Heart left ventricle (tissue), 16 donors: ENCODE data around the gene NUDCD3. TPM values are rescaled to one million over a fixed set of nuclear protein-coding genes. Genes with fewer than 3 reads are reported as not detected.

Experiments
- ATAC-seq, 4 donors: fragments of 200-7000 bp; cut with Tn5 transposase; one replicate each; pipeline ENCODE4 v1.9.1; 2020 to 2022; ENCODE audit warnings: moderate library complexity in 4 of 4, mild to moderate bottlenecking in 3 of 4, moderate number of reproducible peaks in 1 of 4
- DNase-seq, 5 donors: peaks; one replicate each; pipeline ENCODE4 v3.0.0-alpha.2; 2020
- H3K27ac ChIP-seq, 12 donors: fragments of 200-600 bp; sonication (generic) in 4 of 12; one replicate each; pipeline versions ENCODE4 v1.5.0 to v1.8.0; 2016 to 2022; ENCODE audit warnings: mild to moderate bottlenecking in 2 of 12
- H3K27me3 ChIP-seq, 9 donors: fragments of 200-600 bp; sonication (generic) in 2 of 9; one replicate each; pipeline versions ENCODE4 v1.5.1 to v1.8.0; 2016 to 2022; ENCODE audit warnings: mild to moderate bottlenecking in 3 of 9
- H3K36me3 ChIP-seq, 9 donors: fragments of 200-600 bp; sonication (generic) in 2 of 9; one replicate each; pipeline versions ENCODE4 v1.5.0 to v1.8.0; 2018 to 2022; ENCODE audit warnings: mild to moderate bottlenecking in 2 of 9
- H3K4me1 ChIP-seq, 12 donors: fragments of 200-600 bp; sonication (generic) in 4 of 12; one replicate each; pipeline versions ENCODE4 v1.5.0 to v1.8.0; 2016 to 2022; ENCODE audit warnings: mild to moderate bottlenecking in 3 of 12
- H3K4me3 ChIP-seq, 12 donors: fragments of 200-600 bp; sonication (generic) in 4 of 12; one replicate each; pipeline versions ENCODE4 v1.5.0 to v1.8.0; 2017 to 2022; ENCODE audit warnings: mild to moderate bottlenecking in 9 of 12, moderate library complexity in 4 of 12
- H3K9me3 ChIP-seq, 12 donors: fragments of 200-600 bp; sonication (generic) in 4 of 12; one replicate each; pipeline versions ENCODE4 v1.5.0 to v1.8.0; 2016 to 2022; ENCODE audit warnings: mild to moderate bottlenecking in 1 of 12
- POLR2A ChIP-seq, 2 donors: fragments of 450-650 bp; IDR thresholded peaks; one replicate each; pipeline ENCODE4 v1.6.1; 2017; ENCODE audit warnings: antibody characterized with exemption in 2 of 2, mild to moderate bottlenecking in 2 of 2, moderate library complexity in 2 of 2
- WGBS, 4 donors: extraction: QIAGEN DNeasy Blood & Tissue Kit in 2 of 4; methylation state at CpG; one replicate each; pipeline versions ENCODE4 v1.1.5 to v1.1.7; 2013 to 2018; 5-methylcytosine and 5-hydroxymethylcytosine counted together
- intact Hi-C, 10 donors: fragments of 100-400 bp; cut with DNase I; formaldehyde crosslinking; loops; one replicate each; pipeline versions ENCODE4 v1.11.1 to v1.14.2; 2022
- polyA plus RNA-seq, 2 donors: library from polyadenylated mRNA; stranded (reverse); fragments of 200-250 nt; gene quantifications; one replicate each; pipeline ENCODE4 v1.2.3, GENCODE V29; 2013
- total RNA-seq, 9 donors: library from RNA; depleted of rRNA in 2 of 9; stranded (reverse); fragments of >200 nt in 2 of 9; fragmentation: NEBNext Ultra II Directional in 3 of 9; extraction: Animal tissue kit (Norgen Biotek cat#: 25700) in 3 of 9; gene quantifications; one replicate each; pipeline versions ENCODE4 v1.1.0 to v1.2.4, GENCODE V29; 2016 to 2023
- TF ChIP-seq, protein P1 (sequence below), 12 donors: fragments of 200-600 bp; sonication (generic) in 4 of 12; IDR thresholded peaks; one replicate each; pipeline versions ENCODE4 v1.5.0 to v1.8.0; 2018 to 2022; ENCODE audit warnings: antibody characterized with exemption in 12 of 12, mild to moderate bottlenecking in 5 of 12
- donor health status: ischemic (EF 13 %, LVEDD 7.1; RV severe dilation, severe dysfunction).
- donor health status: healthy with polysubstance abuse.
- donor health status: DM: no; HTN: yes; CAD: no.
- donor health status: DM: no; HTN: no; CAD: no.
- donor health status: ischemic (EF 25% LVEDD 6.9; RV normal size, moderate dysfunction).
- donor health status: ischemic (EF 25% LVEDD 5.7; RV mildly dilated, moderate dysfunction).
- donor health status: healthy.
- donor health status: DM: yes; HTN: yes; CAD: no.
- donor health status: ischemic (EF 35%, LVEDD 5.7; RV mildly dilated, moderate dysfunction).
- donor health status: nonischemic (EF 11% LVEDD 7.7; RV severe dilation, severe dysfunction).
- donor health status: DM: yes; HTN: yes; CAD: no.
- donor health status: PGD.
- donor health status: ischemic (EF 29% LVEDD 5.4; RV normal size, mild dysfunction).
- donor health status: nonischemic (EF 23%, LVEDD 6.1; RV moderate dilation, normal function).

The NUDCD3 gene
- total and polyA plus RNA-seq, 11 donors: 16.7 to 133 (median 91.5) TPM

DNA sequence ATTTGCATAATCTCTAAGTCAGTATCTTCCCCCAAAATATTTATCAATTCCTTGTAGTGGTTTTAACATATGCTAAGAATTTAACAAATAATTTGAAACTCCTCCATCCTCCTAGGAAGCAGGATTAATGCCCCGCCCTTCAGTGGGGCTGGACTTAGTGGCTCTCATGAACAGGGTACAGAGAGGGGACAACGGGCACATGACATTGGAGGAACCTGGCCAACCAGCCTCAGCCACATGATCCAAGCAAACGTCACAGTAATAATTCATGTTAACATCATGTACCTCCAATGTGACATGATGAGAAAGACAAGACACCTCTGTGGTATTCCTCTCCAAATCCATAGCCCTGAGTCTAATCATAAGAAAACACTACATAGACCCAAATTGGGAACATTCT lies 50.5 kb downstream of the NUDCD3 start:
- Histone ChIP-seq H3K9me3 (no peaks in the 10 kb centered on the region), H3K4me3 (no peak overlapping the region), H3K27ac (no peak overlapping the region), H3K36me3 (peaks cover 0 to 10% (median 0%) of the 10 kb centered on the region in 9 donors), H3K4me1 (peaks cover 0 to 33% (median 6%) of the 10 kb centered on the region in 12 donors), H3K27me3 (no peaks in the 10 kb centered on the region)
- TF ChIP-seq POLR2A (IDR thresholded peaks at IDR 0.05): no peak
- TF ChIP-seq, protein P1, sequence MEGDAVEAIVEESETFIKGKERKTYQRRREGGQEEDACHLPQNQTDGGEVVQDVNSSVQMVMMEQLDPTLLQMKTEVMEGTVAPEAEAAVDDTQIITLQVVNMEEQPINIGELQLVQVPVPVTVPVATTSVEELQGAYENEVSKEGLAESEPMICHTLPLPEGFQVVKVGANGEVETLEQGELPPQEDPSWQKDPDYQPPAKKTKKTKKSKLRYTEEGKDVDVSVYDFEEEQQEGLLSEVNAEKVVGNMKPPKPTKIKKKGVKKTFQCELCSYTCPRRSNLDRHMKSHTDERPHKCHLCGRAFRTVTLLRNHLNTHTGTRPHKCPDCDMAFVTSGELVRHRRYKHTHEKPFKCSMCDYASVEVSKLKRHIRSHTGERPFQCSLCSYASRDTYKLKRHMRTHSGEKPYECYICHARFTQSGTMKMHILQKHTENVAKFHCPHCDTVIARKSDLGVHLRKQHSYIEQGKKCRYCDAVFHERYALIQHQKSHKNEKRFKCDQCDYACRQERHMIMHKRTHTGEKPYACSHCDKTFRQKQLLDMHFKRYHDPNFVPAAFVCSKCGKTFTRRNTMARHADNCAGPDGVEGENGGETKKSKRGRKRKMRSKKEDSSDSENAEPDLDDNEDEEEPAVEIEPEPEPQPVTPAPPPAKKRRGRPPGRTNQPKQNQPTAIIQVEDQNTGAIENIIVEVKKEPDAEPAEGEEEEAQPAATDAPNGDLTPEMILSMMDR (IDR thresholded peaks at IDR 0.05): no peak
- WGBS, 4 donors: 56 to 83% (median 58%) methylated on average over 3 of the region's 3 CpGs
- ATAC-seq (peak; percentile 24 to 48 (median 39)), DNase-seq (no peak)
- intact Hi-C loops: no loop called here

DNA sequence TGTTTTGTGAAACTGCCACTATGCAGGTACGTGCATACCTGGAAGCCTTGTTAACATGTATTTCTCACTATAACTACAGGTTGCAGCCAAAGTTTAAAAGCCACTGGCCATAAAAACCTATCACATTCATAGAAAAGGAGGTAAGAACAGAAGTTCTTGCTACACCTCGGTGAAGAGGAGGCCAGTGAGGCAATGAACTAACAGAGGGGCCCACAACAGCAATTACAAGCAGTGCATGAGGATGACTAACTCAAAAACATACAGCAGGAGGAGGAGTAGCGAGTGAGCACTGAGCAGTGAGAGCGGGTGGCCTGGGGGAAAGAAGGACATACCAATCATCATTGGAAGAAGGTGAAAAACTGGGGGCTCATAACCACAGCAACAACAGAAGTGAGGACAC lies 51.6 kb downstream of the NUDCD3 start:
- no peaks in the 10 kb centered on the region for H3K9me3 ChIP-seq
- H3K4me3 ChIP-seq: no peak overlapping the region
- TF ChIP-seq, protein P1 (IDR thresholded peaks at IDR 0.05): no peak
- TF ChIP-seq POLR2A (IDR thresholded peaks at IDR 0.05): no peak
- DNase-seq (no peak), ATAC-seq (no peak)
- intact Hi-C loops: no loop called here
- H3K27me3 ChIP-seq: no peaks in the 10 kb centered on the region
- peaks cover 0 to 2% (median 0%) of the 10 kb centered on the region in 9 donors for H3K36me3 ChIP-seq
- H3K4me1 ChIP-seq: peaks cover 0 to 37% (median 12%) of the 10 kb centered on the region in 12 donors
- WGBS, 4 donors: 83 to 98% (median 95%) methylated on average over 4 of the region's 4 CpGs
- H3K27ac ChIP-seq: no peak overlapping the region

DNA sequence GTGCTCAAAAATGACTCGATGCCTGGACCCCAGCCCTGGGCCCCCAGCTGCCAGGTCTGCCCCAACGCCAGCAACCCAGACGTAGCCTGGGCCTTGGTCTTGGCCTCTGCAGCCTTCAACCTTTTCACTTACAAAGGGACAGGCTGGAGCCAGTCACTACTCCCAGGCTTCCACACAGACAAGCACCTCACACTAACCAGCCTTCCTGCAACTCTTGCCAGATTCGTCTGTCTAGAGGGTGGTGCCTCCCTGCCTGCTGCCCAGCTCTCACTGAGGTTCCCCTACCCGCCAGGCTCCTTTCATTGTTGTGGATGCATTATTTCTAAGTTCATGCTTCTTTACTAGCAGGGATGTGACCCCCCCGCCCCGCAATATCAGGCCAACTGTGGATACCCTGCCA lies 56.3 kb downstream of the NUDCD3 start:
- WGBS, 4 donors: 52 to 69% (median 64%) methylated on average over 7 of the region's 7 CpGs
- TF ChIP-seq, protein P1 (IDR thresholded peaks at IDR 0.05): no peak
- TF ChIP-seq POLR2A (IDR thresholded peaks at IDR 0.05): no peak
- Histone ChIP-seq H3K4me1 (peaks cover 0 to 33% (median 14%) of the 10 kb centered on the region in 12 donors), H3K36me3 (no peaks in the 10 kb centered on the region), H3K4me3 (no peak overlapping the region), H3K9me3 (no peaks in the 10 kb centered on the region), H3K27ac (peak overlapping the region in 4 of 12 donors; percentile 14 to 47 (median 34)), H3K27me3 (no peaks in the 10 kb centered on the region)
- ATAC-seq: peak; percentile 57 to 87 (median 82)
- peak in 2 of 5 donors; percentile 45 to 52 for DNase-seq
- intact Hi-C loops: no loop called here

DNA sequence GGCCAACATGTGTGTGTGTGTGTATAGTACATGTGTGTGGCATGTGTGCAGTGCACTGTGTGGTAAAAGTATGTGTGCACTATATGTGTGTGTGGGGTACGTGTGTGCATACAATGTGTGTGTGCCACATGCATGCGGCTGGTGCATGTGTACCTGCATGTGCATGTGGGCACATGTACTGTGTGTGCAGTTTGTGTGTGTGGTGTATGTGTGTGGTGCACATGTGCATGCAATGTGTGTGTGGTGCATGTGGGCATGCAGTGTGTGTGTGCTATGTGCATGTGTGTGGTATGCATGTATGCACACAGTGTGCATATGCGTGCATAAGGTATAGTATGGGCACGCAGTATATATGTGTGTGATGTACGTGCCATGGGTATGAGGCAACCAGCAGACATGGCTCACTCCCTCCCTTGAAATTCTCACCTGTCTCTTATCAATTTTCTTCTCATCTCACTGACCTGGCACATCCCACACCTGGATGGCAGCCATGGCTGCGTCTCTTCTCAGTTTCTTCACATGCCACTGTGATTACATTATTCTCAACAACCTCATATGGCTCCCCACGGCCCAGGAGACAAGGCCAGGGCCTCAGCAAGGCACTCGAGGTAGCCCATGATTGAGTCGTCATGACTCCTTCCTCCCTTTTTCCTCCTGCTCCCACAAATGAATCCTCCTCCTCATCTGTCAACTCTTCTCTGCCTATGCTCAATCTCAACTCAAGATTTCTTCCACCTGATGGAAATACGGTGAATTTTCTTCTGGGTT lies 57.0 kb downstream of the NUDCD3 start:
- WGBS, 4 donors: 75 to 79% (median 77%) methylated on average over 10 of the region's 10 CpGs
- TF ChIP-seq POLR2A (IDR thresholded peaks at IDR 0.05): no peak
- TF ChIP-seq, protein P1 (IDR thresholded peaks at IDR 0.05): no peak
- no peaks in the 10 kb centered on the region for H3K27me3 ChIP-seq
- no peak for ATAC-seq
- no peak overlapping the region for H3K4me3 ChIP-seq
- H3K4me1 ChIP-seq: peaks cover 0 to 38% (median 15%) of the 10 kb centered on the region in 12 donors
- peak overlapping the region in 2 of 12 donors; percentile 24 to 47 for H3K27ac ChIP-seq
- DNase-seq: no peak
- H3K9me3 ChIP-seq: no peaks in the 10 kb centered on the region
- intact Hi-C loops: no loop called here
- H3K36me3 ChIP-seq: no peaks in the 10 kb centered on the region
